Kidney (tissue), 14 donors: ENCODE data around the gene PACS1. TPM values are rescaled to one million over a fixed set of nuclear protein-coding genes. Genes with fewer than 3 reads are reported as not detected.

ENCODE experiments used
- DNase-seq, 5 donors: peaks; one replicate each; pipeline ENCODE4 v3.0.0-alpha.2; 2013 to 2020
- FAIRE-seq: peaks from 2 replicates; lab custom pipeline; 2012; peaks lifted over from hg19 to GRCh38; lab: Jason Lieb, UNC
- H3K27ac ChIP-seq, 2 donors: one replicate each; pipeline ENCODE4 v1.7.0; 2013; ENCODE audit warnings: low read depth in 2 of 2, low read length in 2 of 2, inconsistent platforms in 1 of 2
- H3K27me3 ChIP-seq: one replicate; pipeline ENCODE4 v1.7.1; 2013; ENCODE audit warnings: low read length, inconsistent platforms; ENCODE audit not compliant: control insufficient read depth, insufficient read depth
- H3K36me3 ChIP-seq, 3 donors: one replicate each; pipeline versions ENCODE4 v1.7.0 to v1.7.1; 2013; ENCODE audit warnings: low read length in 3 of 3, control low read depth in 1 of 3, inconsistent platforms in 1 of 3; ENCODE audit not compliant: insufficient read depth in 3 of 3, control insufficient read depth in 2 of 3
- H3K4me1 ChIP-seq, 3 donors: one replicate each; pipeline versions ENCODE4 v1.7.0 to v1.7.1; 2013; ENCODE audit warnings: low read length in 3 of 3, inconsistent platforms in 1 of 3, low read depth in 1 of 3; ENCODE audit not compliant: control insufficient read depth in 2 of 3, insufficient read depth in 2 of 3
- H3K4me3 ChIP-seq, 3 donors: one replicate each; pipeline versions ENCODE4 v1.7.0 to v1.8.1; 2013; ENCODE audit warnings: low read length in 3 of 3, control low read depth in 1 of 3, inconsistent platforms in 1 of 3
- H3K9ac ChIP-seq, 3 donors: one replicate each; pipeline versions ENCODE4 v1.7.0 to v1.7.1; 2013; ENCODE audit warnings: low read length in 3 of 3, control low read depth in 1 of 3, inconsistent platforms in 1 of 3
- H3K9me3 ChIP-seq, 3 donors: one replicate each; pipeline versions ENCODE4 v1.7.0 to v1.7.1; 2013; ENCODE audit warnings: low read length in 3 of 3, control low read depth in 1 of 3, inconsistent platforms in 1 of 3; ENCODE audit not compliant: control insufficient read depth in 2 of 3, insufficient read depth in 1 of 3
- CTCF ChIP-seq: IDR thresholded peaks from 3 replicates; pipeline ENCODE4 v1.5.1; 2012; ENCODE audit warnings: mild to moderate bottlenecking, moderate library complexity, borderline replicate concordance; ENCODE audit not compliant: insufficient read depth; ENCODE audit errors: extremely low read depth
- intact Hi-C: fragments of 100-400 bp; cut with DNase I; formaldehyde crosslinking; loops from one replicate; pipeline ENCODE4 v1.11.1; 2022
- polyA plus RNA-seq: library from polyadenylated mRNA; stranded (reverse); fragments of 350-450 nt; fragmentation: Illumina TruSeq; extraction: RNeasy Lipid Tissue Mini Kit (QIAGEN cat#74804); gene quantifications from one replicate; pipeline ENCODE4 v1.2.3, GENCODE V29; 2014; ENCODE audit warnings: low read depth, low replicate concordance; ENCODE audit not compliant: insufficient read depth
- total RNA-seq: library from RNA; stranded (reverse); fragmentation: NEBNext Ultra II Directional; extraction: Animal tissue kit (Norgen Biotek cat#: 25700); gene quantifications from one replicate; pipeline ENCODE4 v1.2.1, GENCODE V29; 2021
- donor health status: control.
- donor health status: control.
- donor health status: control.
- donor health status: control.
- donor health status: control.
- donor health status: DM: yes; HTN: yes; CAD: no.
- donor health status: Normal renal cell carcinoma (clear cell type).

The PACS1 gene
- total and polyA plus RNA-seq, 2 donors from 2014 or later: 23.7 to 91.8 TPM

- FAIRE-seq (no peak), DNase-seq (peak; percentile 71 to 92 (median 74))
- no peak for TF ChIP-seq CTCF
- no peaks in the 10 kb centered on the region for H3K9me3 ChIP-seq
- intact Hi-C loops: no loop called here
- H3K36me3 ChIP-seq: no peaks in the 10 kb centered on the region
- H3K4me3 ChIP-seq: no peak overlapping the region
- H3K27ac ChIP-seq: no peak overlapping the region
- H3K4me1 ChIP-seq: peaks cover 0 to 6% (median 2%) of the 10 kb centered on the region in 3 donors
- H3K27me3 ChIP-seq: no peaks in the 10 kb centered on the region
- H3K9ac ChIP-seq: no peak overlapping the region
Measured at GRCh38 chr11:66100272-66101065, 30.4 kb downstream of the PACS1 start.

- intact Hi-C loops: no loop called here
- Histone ChIP-seq H3K27ac (no peak overlapping the region), H3K4me1 (peaks cover 0 to 6% (median 2%) of the 10 kb centered on the region in 3 donors), H3K9me3 (no peaks in the 10 kb centered on the region), H3K36me3 (no peaks in the 10 kb centered on the region), H3K4me3 (no peak overlapping the region), H3K9ac (no peak overlapping the region), H3K27me3 (no peaks in the 10 kb centered on the region)
- FAIRE-seq (no peak), DNase-seq (no peak)
- no peak for TF ChIP-seq CTCF
Measured at GRCh38 chr11:66101066-66101464, 31.0 kb downstream of the PACS1 start.

- Histone ChIP-seq H3K27ac (no peak overlapping the region), H3K4me3 (no peak overlapping the region), H3K9me3 (no peaks in the 10 kb centered on the region), H3K4me1 (peaks cover 0 to 6% (median 4%) of the 10 kb centered on the region in 3 donors), H3K9ac (no peak overlapping the region), H3K27me3 (no peaks in the 10 kb centered on the region), H3K36me3 (no peaks in the 10 kb centered on the region)
- no peak for TF ChIP-seq CTCF
- FAIRE-seq (no peak), DNase-seq (peak in 1 of 5 donors; percentile 21)
- intact Hi-C loops: no loop called here
Measured at GRCh38 chr11:66104057-66104638, 34.1 kb downstream of the PACS1 start.
